NCI-H524 (cell line): ENCODE results near the gene TXN.

ENCODE experiments used
- DNase-seq, 2 experiments: peaks; one replicate each; lab custom pipeline; 2025; lab: John Stamatoyannopoulos, UW

The TXN gene

GRCh38 chr9:110256380-110257096 lies at the start of gene TXN:
TSS of gene TXN (minus strand) at chr9:110256507. CDS start at chr9:110256435, 72 bp downstream.
- DNase-seq: peak; percentile 86 to 92

- DNase-seq: no peak
Observed at GRCh38 chr9:110303133-110303532, 46.8 kb upstream of the TXN start.

- no peak for DNase-seq
Observed at GRCh38 chr9:110298043-110298605, 41.8 kb upstream of the TXN start.

GRCh38 chr9:110293248-110293647 lies 36.9 kb upstream of the TXN start:
- DNase-seq: no peak

GRCh38 chr9:110291921-110292557 lies 35.7 kb upstream of the TXN start:
- DNase-seq: no peak

- DNase-seq: no peak
Observed at GRCh38 chr9:110290001-110290400, 33.7 kb upstream of the TXN start.

- DNase-seq: no peak
Observed at GRCh38 chr9:110288503-110288902, 32.2 kb upstream of the TXN start.

- no peak for DNase-seq
Observed at GRCh38 chr9:110287289-110287680, 31.0 kb upstream of the TXN start.

GRCh38 chr9:110284211-110284844 lies 28.0 kb upstream of the TXN start:
- no peak for DNase-seq

GRCh38 chr9:110283751-110284150 lies 27.4 kb upstream of the TXN start:
- DNase-seq: no peak

GRCh38 chr9:110282739-110283081 lies 26.4 kb upstream of the TXN start:
- no peak for DNase-seq

- DNase-seq: no peak
Observed at GRCh38 chr9:110282018-110282738, 25.9 kb upstream of the TXN start.

- DNase-seq: no peak
Observed at GRCh38 chr9:110278080-110278707, 21.9 kb upstream of the TXN start.

GRCh38 chr9:110276781-110277180 lies 20.5 kb upstream of the TXN start:
- no peak for DNase-seq

GRCh38 chr9:110270211-110270995 lies 14.1 kb upstream of the TXN start:
- no peak for DNase-seq

GRCh38 chr9:110266795-110267194 lies 10.5 kb upstream of the TXN start:
- no peak for DNase-seq

GRCh38 chr9:110261632-110262031 lies 5.3 kb upstream of the TXN start:
- no peak for DNase-seq

- no peak for DNase-seq
Observed at GRCh38 chr9:110260911-110261310, 4.6 kb upstream of the TXN start.

GRCh38 chr9:110259566-110259965 lies 3.3 kb upstream of the TXN start:
- DNase-seq: no peak

- DNase-seq: no peak
Observed at GRCh38 chr9:110258690-110259091, 2.4 kb upstream of the TXN start.

- no peak for DNase-seq
Observed at GRCh38 chr9:110257956-110258355, 1.6 kb upstream of the TXN start.
